ENCODE data around the gene SAFB. TPM values are rescaled to one million over a fixed set of nuclear protein-coding genes. Genes with fewer than 3 reads are reported as not detected.
"Not testable (repeated sequence)": the region's sequence is repeated elsewhere in the genome, so short reads cannot be mapped to it uniquely, and the experiment has no call there.

The SAFB gene
- total RNA-seq, 1 experiment from 2014 or later = 44.4 TPM

DNA sequence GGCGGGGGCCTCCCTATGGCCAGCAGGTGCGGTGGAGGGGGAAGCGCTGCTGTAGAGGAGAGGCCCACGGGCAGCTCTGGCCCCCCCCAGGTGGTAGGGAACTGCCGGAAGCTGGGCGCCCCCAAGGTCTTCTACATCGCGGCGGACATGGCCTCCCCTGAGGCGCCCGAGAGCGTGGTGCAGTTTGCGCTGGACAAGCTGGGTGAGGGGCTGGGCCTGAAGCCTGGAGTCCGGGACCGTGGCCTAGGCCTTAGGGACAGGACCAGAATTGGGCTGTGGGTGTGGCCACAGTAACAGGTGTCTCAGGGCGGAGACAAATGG is 63.4 kb downstream of the SAFB start:
- H3K27me3 ChIP-seq (ENCODE audit: control insufficient read depth, insufficient read depth, low read length) = no peaks in the 10 kb centered on the region; the same call in 1 of the 2 replicates
- peak overlapping the region; percentile 75 for H3K4me3 ChIP-seq (ENCODE audit: insufficient read depth, low read depth, low read length)
- no peak for DNase-seq
- no peaks in the 10 kb centered on the region; the same call in 1 of the 2 replicates for H3K36me3 ChIP-seq (replicated peaks; ENCODE audit: control insufficient read depth, insufficient read depth, low read length)

DNA sequence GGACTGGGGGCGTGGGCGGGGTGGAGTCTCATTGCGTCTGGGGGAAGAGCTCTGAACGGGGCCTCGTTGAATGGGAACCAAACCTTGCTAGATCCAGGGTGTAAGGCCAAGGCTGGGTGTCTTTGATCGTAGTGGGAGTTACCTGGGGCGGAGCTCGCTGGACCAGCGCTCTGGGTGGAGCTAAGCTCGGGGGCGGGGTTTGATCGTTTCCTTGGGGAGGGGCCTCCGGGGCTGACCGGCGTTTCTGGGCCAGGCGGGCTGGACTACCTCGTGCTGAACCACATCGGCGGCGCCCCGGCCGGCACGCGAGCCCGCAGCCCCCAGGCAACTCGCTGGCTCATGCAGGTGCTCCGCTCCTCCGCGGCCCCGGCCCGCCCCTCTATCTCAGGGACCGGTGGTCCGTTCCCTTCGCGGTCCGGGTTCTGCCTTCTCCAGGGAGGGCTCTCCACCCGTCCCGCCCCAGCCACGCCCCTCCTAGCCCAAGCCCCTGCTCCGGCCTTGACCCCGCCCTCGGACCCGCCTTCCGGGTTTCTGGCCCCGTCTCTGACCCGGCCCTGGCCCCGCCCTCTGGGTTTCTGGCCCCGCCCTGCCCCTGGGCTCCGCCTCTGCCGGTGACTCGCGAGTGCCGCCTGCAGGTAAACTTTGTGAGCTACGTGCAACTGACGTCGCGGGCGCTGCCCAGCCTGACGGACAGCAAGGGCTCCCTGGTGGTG is 63.9 kb downstream of the SAFB start:
- H3K36me3 ChIP-seq (replicated peaks; ENCODE audit: control insufficient read depth, insufficient read depth, low read length) = peaks cover 2% of the 10 kb centered on the region
- H3K27me3 ChIP-seq (ENCODE audit: control insufficient read depth, insufficient read depth, low read length) = no peaks in the 10 kb centered on the region
- peak overlapping the region; percentile 75 for H3K4me3 ChIP-seq (ENCODE audit: insufficient read depth, low read depth, low read length)
- peak; percentile 100 for DNase-seq

DNA sequence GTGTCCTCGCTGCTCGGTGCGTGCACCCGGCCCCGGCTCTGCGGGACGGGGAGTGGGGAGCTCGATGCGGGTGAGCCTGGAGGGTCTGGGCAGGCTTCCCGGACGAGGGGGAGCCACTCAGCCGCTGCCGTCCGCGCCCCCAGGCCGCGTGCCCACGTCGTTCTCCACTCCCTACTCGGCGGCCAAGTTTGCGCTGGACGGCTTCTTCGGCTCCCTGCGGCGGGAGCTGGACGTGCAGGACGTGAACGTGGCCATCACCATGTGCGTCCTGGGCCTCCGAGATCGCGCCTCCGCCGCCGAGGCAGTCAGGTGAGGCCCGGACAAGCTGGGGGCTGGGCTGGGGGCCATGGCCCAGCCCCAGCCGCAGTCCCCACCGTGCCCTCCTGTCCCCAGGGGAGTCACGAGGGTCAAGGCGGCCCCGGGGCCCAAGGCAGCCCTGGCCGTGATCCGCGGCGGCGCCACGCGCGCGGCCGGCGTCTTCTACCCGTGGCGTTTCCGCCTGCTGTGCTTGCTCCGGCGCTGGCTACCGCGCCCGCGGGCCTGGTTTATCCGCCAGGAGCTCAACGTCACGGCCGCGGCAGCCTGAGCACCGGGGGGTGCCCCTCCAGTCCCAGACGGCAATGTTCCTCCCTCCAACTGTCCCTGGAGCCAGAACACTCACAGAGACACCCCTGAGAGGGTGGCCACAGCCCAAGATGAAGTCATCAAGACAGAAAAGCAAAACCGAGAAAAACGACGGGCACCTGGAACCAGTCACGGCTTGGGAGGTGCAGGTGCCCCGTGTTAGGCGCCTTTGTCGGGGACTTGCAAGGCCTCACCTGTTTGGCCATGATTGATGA is 64.7 kb downstream of the SAFB start:
- Histone ChIP-seq H3K27me3 (ENCODE audit: control insufficient read depth, insufficient read depth, low read length) (no peaks in the 10 kb centered on the region), H3K4me3 (ENCODE audit: insufficient read depth, low read depth, low read length) (peak overlapping the region; percentile 38)
- DNase-seq = no peak

DNA sequence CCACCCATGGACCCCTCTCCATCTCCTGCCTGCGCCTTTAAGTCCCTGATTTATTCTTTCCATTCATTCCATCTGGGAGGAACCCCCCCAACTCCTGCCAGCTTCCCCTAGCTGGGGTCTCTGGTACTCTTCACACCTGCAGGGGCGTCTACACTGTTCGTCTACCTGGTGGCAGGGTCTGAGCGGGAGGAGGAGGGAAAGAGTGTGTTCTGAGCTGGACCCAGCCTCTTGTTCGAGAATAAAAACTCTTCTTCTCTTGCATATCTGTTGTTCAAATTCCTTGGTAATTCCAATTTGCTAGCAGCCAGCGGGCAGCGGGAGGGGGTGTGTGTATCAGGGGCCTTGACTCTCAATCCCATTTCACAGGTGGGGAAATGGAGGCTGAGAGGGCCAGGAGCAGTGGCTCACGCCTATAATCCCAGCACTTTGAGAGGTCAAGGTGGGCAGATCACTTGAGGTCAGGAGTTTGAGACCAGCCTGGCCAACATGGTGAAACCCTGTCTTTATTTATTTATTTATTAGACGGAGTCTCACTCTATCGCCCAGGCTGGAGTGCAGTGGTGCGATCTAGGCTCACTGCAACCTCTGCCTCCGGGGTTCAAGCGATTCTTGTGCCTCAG is 65.5 kb downstream of the SAFB start:
- H3K4me3 ChIP-seq (ENCODE audit: insufficient read depth, low read depth, low read length); DNase-seq; H3K27me3 ChIP-seq (ENCODE audit: control insufficient read depth, insufficient read depth, low read length): not testable (repeated sequence)
- peaks cover 13% of the 10 kb centered on the region for H3K36me3 ChIP-seq (replicated peaks; ENCODE audit: control insufficient read depth, insufficient read depth, low read length)

More for the DNA sequence above, 64.7 kb downstream of the SAFB start:
- peaks cover 8% of the 10 kb centered on the region for H3K36me3 ChIP-seq (replicated peaks; ENCODE audit: control insufficient read depth, insufficient read depth, low read length)

DNA sequence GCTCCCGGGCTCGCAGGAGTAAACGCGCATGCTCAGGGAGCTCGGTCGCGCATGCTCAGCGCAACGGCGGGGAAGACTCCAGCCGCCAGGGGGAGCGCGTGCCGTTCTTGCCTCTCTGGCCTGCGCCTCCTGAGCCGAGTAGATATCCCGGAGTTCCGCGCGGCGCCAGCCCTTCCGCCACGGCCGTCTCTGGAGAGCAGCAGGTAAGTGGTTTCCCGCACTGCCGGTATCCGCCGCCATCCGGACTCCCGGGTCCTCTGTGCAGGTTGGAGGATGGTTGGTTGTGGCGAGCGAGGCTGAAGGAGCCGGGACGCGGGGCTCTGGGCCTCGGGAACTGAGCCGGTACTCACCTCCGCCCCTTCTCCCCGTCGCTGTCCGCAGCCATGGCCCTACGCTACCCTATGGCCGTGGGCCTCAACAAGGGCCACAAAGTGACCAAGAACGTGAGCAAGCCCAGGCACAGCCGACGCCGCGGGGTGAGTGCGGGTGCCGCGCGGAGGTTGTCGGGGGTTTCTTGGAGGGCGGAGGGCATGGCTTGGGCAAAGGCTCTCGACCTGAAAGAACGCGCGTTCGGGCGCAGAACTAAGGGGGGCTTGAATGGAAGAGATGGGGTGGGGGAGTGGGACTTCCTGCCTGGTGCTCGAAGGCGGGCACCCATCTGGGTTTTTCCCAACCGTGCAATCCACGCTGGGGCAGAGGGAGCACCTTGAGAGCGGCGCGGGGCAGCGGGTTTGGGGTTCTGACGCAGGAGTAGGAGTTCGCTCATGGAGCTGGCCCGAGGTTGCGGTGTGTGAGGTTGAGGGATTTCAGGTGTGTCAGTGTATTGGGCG is 67.5 kb downstream of the SAFB start, which contains the start of gene RPL36:
Gene RPL36 (plus strand): TSS at position 171 of the 830 bp plus-strand sequence. CDS start 213 bp downstream, at position 384.
- Histone ChIP-seq H3K27me3 (ENCODE audit: control insufficient read depth, insufficient read depth, low read length) (no peaks in the 10 kb centered on the region), H3K36me3 (replicated peaks; ENCODE audit: control insufficient read depth, insufficient read depth, low read length) (peaks cover 26% of the 10 kb centered on the region), H3K4me3 (ENCODE audit: insufficient read depth, low read depth, low read length) (peak within 1 kb of the TSS; percentile 80)
- peak; percentile 99 for DNase-seq

DNA sequence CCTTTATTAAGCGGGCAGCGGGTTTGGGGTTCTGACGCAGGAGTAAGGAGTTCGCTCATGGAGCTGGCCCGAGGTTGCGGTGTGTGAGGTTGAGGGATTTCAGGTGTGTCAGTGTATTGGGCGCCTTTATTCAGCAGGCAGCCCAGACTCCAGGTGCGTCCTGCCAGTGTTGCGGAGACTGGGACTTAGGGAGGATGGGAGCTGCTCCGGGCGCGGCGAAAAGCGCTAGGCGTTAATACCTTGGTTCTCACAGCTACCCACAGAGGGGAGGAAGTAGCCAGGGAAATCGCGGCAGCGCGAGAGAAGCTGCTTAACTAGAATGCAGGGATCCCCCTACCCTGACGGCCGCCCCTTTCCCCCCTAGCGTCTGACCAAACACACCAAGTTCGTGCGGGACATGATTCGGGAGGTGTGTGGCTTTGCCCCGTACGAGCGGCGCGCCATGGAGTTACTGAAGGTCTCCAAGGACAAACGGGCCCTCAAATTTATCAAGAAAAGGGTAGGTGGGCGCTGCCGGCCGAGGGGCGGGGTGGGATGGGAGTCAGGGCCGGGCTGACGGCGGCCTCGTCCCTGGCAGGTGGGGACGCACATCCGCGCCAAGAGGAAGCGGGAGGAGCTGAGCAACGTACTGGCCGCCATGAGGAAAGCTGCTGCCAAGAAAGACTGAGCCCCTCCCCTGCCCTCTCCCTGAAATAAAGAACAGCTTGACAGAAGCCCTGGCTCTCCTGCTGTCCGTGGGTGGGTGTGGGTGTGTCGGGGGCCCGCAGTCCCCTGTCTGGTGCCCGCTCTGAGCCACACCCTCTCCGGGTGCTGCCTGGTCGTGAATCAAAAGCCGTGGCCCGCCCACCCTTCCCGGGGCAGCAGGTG is 68.3 kb downstream of the SAFB start:
- no peaks in the 10 kb centered on the region for H3K27me3 ChIP-seq (ENCODE audit: control insufficient read depth, insufficient read depth, low read length)
- peaks cover 27% of the 10 kb centered on the region for H3K36me3 ChIP-seq (replicated peaks; ENCODE audit: control insufficient read depth, insufficient read depth, low read length)
- H3K4me3 ChIP-seq (ENCODE audit: insufficient read depth, low read depth, low read length) = peak overlapping the region; percentile 80
- peak; percentile 80 for DNase-seq

DNA sequence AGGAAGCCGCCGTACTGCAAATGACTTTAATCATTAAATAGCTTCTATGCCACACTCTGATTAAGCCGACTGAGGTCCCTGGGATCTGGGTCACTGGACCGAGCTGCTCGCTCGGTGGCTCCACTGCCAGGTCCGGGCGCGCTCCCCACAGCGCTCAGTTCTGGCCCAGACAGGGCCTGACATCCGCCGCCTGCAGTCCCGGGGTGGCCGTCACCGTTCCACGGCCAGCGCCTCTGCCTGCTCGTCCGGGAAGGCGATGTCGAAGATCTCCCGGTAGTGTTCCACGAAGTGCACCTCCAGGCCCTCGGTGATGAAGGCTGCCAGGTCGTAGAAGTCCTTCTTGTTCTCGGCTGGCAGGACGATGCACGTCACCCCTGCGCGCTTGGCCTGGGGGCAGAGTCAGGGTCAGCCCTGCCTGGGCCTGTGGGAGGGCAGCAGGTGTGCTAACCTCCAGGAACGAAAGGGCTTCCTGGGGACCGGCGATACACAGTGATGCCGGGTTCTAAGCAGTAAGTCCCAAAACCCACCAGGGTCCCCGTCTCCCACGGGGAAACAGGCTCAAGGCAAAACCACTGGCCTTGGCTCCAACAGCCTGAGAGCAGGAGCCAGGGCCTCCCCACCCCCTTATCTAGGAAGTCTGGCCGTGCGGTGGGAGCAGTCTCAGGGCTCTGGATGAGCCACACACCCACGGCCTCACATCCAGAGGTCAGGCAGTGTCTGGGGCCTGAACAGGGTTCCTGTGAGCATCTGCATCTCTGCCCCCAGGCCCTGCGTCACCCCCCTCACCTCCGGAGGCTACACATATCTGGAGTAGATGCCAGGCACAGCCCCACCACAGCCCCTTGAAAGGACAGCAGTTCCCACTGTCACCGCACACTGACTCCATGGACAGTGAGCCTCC is 69.2 kb downstream of the SAFB start:
- peak overlapping the region; percentile 80 for H3K4me3 ChIP-seq (ENCODE audit: insufficient read depth, low read depth, low read length)
- DNase-seq = peak; percentile 81
- peaks cover 29% of the 10 kb centered on the region for H3K36me3 ChIP-seq (replicated peaks; ENCODE audit: control insufficient read depth, insufficient read depth, low read length)
- H3K27me3 ChIP-seq (ENCODE audit: control insufficient read depth, insufficient read depth, low read length) = no peaks in the 10 kb centered on the region

DNA sequence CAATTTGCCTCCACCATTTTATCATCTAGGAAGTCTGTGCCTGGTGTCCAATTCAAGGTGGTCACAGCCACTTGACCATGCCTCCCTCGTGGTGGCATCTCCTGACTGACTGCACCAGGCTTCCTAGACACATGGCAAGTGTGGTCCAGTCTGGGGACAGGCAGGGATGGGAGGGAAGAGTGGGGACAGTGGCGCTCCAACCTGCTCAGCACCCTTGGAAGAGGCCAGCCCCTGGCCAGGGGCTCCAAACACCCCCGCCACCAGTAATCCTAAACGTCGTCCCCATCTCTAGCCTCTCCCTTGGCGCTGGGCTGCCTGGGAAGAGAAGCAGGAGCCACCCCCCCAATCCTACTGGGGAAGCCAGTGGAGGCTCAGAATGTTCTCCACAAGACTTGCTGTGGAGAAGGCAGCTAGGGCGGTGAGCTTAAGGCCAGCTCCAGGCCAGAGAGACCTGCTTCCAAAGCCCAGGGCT is 69.9 kb downstream of the SAFB start:
- DNase-seq = no peak
- Histone ChIP-seq H3K4me3 (ENCODE audit: insufficient read depth, low read depth, low read length) (no peak overlapping the region), H3K36me3 (replicated peaks; ENCODE audit: control insufficient read depth, insufficient read depth, low read length) (peaks cover 29% of the 10 kb centered on the region), H3K27me3 (ENCODE audit: control insufficient read depth, insufficient read depth, low read length) (no peaks in the 10 kb centered on the region)

DNA sequence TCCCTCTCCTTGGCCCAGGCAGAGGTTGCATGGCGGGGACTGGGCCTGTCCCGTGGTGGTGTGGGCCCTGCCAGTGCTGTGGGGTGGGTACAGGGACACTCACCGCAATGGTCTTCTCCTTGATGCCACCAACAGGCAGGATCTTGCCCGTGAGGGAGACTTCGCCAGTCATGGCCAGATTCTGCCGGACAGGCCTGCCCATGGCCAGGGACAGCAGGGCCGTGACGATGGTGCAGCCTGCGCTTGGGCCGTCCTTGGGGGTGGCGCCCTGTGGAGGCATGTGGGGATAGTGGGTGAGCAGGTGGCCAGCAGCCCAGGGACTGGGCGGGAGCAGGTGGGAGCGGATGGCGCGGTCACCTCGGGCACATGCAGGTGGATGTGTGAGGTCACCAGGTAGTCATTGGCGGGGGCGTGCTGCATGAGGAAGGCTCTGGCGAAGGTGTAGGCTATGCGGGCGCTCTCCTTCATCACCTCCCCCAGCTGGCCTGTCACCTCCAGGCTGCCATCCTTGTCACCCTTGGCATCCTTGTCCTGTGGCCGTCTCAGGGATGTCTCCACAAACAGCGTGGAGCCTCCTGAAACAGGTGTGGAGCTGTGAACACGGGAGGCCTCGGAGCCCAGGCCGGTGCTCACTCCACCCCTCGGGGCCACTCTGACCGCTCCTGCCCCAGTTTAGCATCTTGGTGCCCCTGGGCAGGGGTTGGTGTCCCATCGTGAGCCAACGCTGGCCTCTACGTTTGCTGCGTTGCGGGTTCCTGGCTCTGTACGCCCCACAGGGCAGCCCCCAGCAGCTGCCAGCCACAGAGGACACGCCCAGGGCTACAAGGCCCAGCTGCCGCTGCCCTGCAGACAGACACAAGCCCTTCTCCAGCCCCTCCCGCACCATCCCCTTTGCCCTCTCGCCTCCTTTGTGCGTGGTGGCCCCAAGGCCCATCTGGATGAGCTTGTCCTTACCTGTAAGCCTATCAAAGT is 70.6 kb downstream of the SAFB start:
- Histone ChIP-seq H3K4me3 (ENCODE audit: insufficient read depth, low read depth, low read length) (no peak overlapping the region), H3K36me3 (replicated peaks; ENCODE audit: control insufficient read depth, insufficient read depth, low read length) (peaks cover 31% of the 10 kb centered on the region), H3K27me3 (ENCODE audit: control insufficient read depth, insufficient read depth, low read length) (no peaks in the 10 kb centered on the region)
- peak; percentile 68 for DNase-seq

DNA sequence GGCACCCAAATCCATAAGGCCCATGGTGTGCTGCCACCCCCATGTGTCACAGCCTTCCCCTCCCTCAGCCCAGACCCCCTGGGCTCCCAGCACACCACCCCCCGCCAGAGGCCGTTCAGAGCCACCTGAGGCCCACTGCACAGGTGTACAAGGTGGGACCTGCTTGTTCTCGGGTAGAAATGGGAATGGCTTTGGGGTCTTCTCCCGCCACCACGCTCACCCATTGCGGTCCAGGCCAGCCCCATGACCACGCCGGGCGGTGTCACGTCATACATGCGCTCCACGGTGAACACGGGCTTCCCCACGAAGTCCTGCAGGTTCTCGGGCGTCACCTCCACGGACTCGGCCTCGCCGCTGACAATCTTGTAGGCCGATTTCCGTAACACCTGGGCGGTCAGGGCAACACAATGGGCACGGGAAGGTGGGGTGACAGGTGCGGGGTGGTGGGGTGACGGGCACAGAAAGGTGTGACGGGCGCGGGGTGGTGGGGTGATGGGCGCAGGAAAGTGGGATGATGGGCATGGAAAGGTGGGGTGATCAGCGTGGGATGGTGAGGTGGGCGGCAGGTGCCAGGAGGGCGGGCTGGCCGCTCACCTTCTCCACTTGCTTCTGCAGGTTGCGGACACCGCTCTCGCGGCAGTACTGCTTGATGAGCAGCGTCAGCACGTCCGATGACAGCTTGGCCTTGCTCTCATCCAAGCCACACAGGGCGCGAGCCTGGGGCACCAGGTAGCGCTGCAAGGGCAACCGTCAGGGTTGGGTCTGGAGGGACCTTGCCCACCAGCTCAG is 71.5 kb downstream of the SAFB start:
- no peaks in the 10 kb centered on the region for H3K27me3 ChIP-seq (ENCODE audit: control insufficient read depth, insufficient read depth, low read length)
- no peak overlapping the region for H3K4me3 ChIP-seq (ENCODE audit: insufficient read depth, low read depth, low read length)
- DNase-seq = peak; percentile 57
- peaks cover 38% of the 10 kb centered on the region for H3K36me3 ChIP-seq (replicated peaks; ENCODE audit: control insufficient read depth, insufficient read depth, low read length)

DNA sequence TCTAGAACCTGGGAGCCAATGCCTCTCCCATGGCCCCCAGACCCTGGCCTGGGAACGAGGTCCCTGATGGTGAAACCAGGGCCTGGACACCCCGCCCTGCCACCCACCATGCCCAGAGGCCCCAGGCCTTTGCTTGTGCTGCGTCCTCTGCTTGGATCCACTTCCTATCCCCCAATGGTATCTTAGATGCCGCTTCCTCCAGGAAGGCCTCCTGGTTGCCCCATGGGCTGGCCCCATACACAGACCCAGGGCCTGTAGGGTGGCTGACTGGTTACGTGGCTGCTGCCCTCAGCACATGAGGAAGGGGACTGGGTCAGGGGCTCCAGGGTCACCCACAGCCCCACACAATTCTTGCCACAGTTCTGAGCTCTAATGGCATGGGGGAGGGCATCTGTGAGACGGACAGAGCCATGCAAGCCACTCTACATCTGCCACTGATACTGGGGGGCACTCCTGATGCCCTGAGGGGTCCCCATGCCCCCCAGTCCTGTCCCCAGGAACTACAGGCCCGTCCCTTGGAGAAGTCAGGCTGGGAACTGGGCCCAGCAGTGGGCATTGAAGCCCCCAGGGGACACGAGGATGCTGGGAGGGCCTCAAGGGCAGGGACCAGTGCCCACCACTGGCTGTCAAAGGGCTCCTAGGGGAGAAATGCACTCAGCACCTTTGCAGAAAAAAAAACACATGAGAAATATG is 72.2 kb downstream of the SAFB start:
- Histone ChIP-seq H3K27me3 (ENCODE audit: control insufficient read depth, insufficient read depth, low read length) (no peaks in the 10 kb centered on the region), H3K36me3 (replicated peaks; ENCODE audit: control insufficient read depth, insufficient read depth, low read length) (peaks cover 39% of the 10 kb centered on the region)
- no peak for DNase-seq

More for the DNA sequence above, 72.2 kb downstream of the SAFB start:
- H3K4me3 ChIP-seq (ENCODE audit: insufficient read depth, low read depth, low read length) = no peak overlapping the region
